Fibroblast of lung (primary cell): ENCODE data around the gene RNF43. TPM values are rescaled to one million over a fixed set of nuclear protein-coding genes. Genes with fewer than 3 reads are reported as not detected.

Experiments used
- DNase-seq, 2 donors: peaks; one replicate each; pipeline versions ENCODE4 v3.0.0 to v3.0.0-alpha.2; 2010; ENCODE audit warnings: low read depth in 2 of 2
- H2AFZ ChIP-seq: 2 replicates; pipeline ENCODE4 v1.5.1; 2012; ENCODE audit warnings: low read length, control low read depth, inconsistent platforms
- H3K27ac ChIP-seq: 2 replicates; pipeline ENCODE4 v1.5.1; 2011; ENCODE audit warnings: low read length, control low read depth; ENCODE audit not compliant: insufficient read depth
- H3K27me3 ChIP-seq: 2 replicates; pipeline ENCODE4 v1.5.1; 2011; ENCODE audit warnings: mild to moderate bottlenecking, low read length; ENCODE audit not compliant: control insufficient read depth, insufficient read depth
- H3K36me3 ChIP-seq: 2 replicates; pipeline ENCODE4 v1.5.1; 2011; ENCODE audit warnings: low read length; ENCODE audit not compliant: control insufficient read depth, insufficient read depth
- H3K4me1 ChIP-seq: 2 replicates; pipeline ENCODE4 v1.5.1; 2011; ENCODE audit warnings: low read length; ENCODE audit not compliant: control insufficient read depth, insufficient read depth; ENCODE audit errors: extremely low read depth
- H3K4me2 ChIP-seq: 2 replicates; pipeline ENCODE4 v1.5.1; 2011; ENCODE audit warnings: low read length, control low read depth; ENCODE audit not compliant: insufficient read depth; ENCODE audit errors: extremely low read depth
- H3K4me3 ChIP-seq, 4 experiments: fragments of 200-600 bp in 1 of 4; sonication (generic) in 1 of 4; replicated peaks in 1 of 4; 2 replicates each; pipeline ENCODE4 v1.5.1; 2011 to 2016; ENCODE audit warnings: low read length in 4 of 4, low read depth in 3 of 4, mild to moderate bottlenecking in 3 of 4, control low read depth in 2 of 4, inconsistent platforms in 1 of 4, mixed read lengths in 1 of 4; ENCODE audit not compliant: insufficient read depth in 1 of 4; ENCODE audit errors: control extremely low read depth in 1 of 4
- H3K79me2 ChIP-seq: 2 replicates; pipeline ENCODE4 v1.5.1; 2012; ENCODE audit warnings: mild to moderate bottlenecking, low read length, inconsistent platforms; ENCODE audit not compliant: control insufficient read depth, insufficient read depth
- H3K9ac ChIP-seq: 2 replicates; pipeline ENCODE4 v1.5.1; 2011; ENCODE audit warnings: mild to moderate bottlenecking, low read length, control low read depth; ENCODE audit not compliant: insufficient read depth
- H3K9me3 ChIP-seq: 2 replicates; pipeline ENCODE4 v1.5.1; 2012; ENCODE audit warnings: low read depth, low read length; ENCODE audit not compliant: control insufficient read depth, insufficient read depth
- H4K20me1 ChIP-seq: 2 replicates; pipeline ENCODE4 v1.5.1; 2011; ENCODE audit warnings: low read length; ENCODE audit not compliant: control insufficient read depth, insufficient read depth; ENCODE audit errors: extremely low read depth
- CTCF ChIP-seq, 2 donors: IDR thresholded peaks in 1 of 2; conservative IDR thresholded peaks in 1 of 2; 1 replicate in 1 of 2; 2 replicates in 1 of 2; pipeline ENCODE4 v1.5.1; 2011 to 2012; ENCODE audit warnings: low read length in 2 of 2, control low read depth in 1 of 2, inconsistent platforms in 1 of 2, low read depth in 1 of 2, mild to moderate bottlenecking in 1 of 2
- EZH2 ChIP-seq: IDR thresholded peaks from 2 replicates; pipeline ENCODE4 v1.5.1; 2012; ENCODE audit warnings: low read length, control low read depth, mild to moderate bottlenecking; ENCODE audit errors: missing control alignments
- polyA plus RNA-seq, 2 donors: library from polyadenylated mRNA; depleted of rRNA in 1 of 2; stranded (reverse) in 1 of 2; unstranded in 1 of 2; fragments of >200 nt; gene quantifications; 2 replicates each; pipeline ENCODE4 v1.2.1, GENCODE V29; 2011 to 2012; ENCODE audit warnings: missing spikeins in 1 of 2
- total RNA-seq: library from RNA; depleted of rRNA; stranded (reverse); fragments of >200 nt; gene quantifications from 2 replicates; pipeline ENCODE4 v1.2.1, GENCODE V29; 2014

RNF43 gene
- total and polyA plus RNA-seq, 2 donors (not counting 1 experiment from before 2014, with no cell fraction given) = under 0.01 to 0.02 TPM

- Histone ChIP-seq H3K9ac (no peak overlapping the region), H3K36me3 (no peaks in the 10 kb centered on the region), H2AFZ (no peak overlapping the region), H3K4me2 (no peak overlapping the region), H4K20me1 (no peaks in the 10 kb centered on the region), H3K9me3 (no peaks in the 10 kb centered on the region), H3K27ac (no peak overlapping the region), H3K4me1 (no peaks in the 10 kb centered on the region), H3K27me3 (no peaks in the 10 kb centered on the region), H3K79me2 (no peaks in the 10 kb centered on the region), H3K4me3 (no peak overlapping the region)
- DNase-seq = no peak
- no peak for TF ChIP-seq CTCF (conservative IDR thresholded peaks at IDR 0.05 in 1 of 2, IDR thresholded peaks at IDR 0.05 in 1 of 2; ENCODE audit: low read depth in 1 of 2, low read length in 2 of 2)
- no peak for TF ChIP-seq EZH2
Measured at GRCh38 chr17:58380207-58381123, 36.9 kb downstream of the RNF43 start.

GRCh38 chr17:58379511-58379824, 37.9 kb downstream of the RNF43 start:
- TF ChIP-seq EZH2 = no peak
- TF ChIP-seq CTCF (conservative IDR thresholded peaks at IDR 0.05 in 1 of 2, IDR thresholded peaks at IDR 0.05 in 1 of 2; ENCODE audit: low read depth in 1 of 2, low read length in 2 of 2) = no peak
- no peak overlapping the region for H3K4me2 ChIP-seq
- no peak overlapping the region for H3K4me3 ChIP-seq
- no peaks in the 10 kb centered on the region for H3K79me2 ChIP-seq
- no peak overlapping the region for H2AFZ ChIP-seq
- no peaks in the 10 kb centered on the region for H3K4me1 ChIP-seq
- H3K27ac ChIP-seq = no peak overlapping the region
- no peaks in the 10 kb centered on the region for H3K9me3 ChIP-seq
- no peak for DNase-seq
- no peak overlapping the region for H3K9ac ChIP-seq
- H4K20me1 ChIP-seq = no peaks in the 10 kb centered on the region
- no peaks in the 10 kb centered on the region for H3K36me3 ChIP-seq
- no peaks in the 10 kb centered on the region for H3K27me3 ChIP-seq

DNA sequence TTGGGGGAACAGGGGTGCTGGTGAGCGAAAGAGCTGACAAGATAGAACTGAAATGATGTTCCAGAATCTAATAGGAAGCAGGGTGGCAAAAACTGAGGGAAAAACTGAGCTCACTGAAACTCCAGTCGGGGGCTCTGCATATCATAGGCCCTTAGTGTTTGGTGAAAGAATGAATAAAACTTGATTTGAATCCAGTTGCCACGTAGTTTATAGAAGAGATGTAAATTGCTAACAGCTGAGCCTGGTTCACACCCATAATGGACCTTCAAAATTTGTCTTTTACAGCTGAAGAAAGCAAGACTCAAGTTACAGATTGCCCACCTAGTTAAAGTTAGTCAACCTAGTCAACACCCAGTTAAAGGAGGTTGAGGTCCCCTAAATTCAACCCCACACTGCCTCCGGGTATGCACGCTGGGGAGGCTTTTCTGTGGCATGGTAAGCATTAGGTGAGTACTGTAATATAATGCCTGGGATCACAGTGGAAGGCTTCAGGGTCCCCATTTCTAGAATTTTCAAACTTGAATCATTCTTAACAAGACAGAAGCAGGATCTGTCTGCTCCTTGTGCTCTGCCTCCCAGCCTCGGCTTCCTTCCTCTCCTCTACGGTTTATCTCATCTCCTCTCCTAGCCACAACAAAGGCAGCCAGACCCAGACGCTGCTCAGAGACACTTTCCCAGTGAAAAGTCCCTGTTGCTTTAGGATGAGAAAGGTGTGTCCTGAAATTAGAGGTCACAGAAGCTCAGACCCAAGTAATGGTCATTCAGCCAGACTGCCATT, 38.4 kb downstream of the RNF43 start:
- H3K4me1 ChIP-seq = no peaks in the 10 kb centered on the region
- TF ChIP-seq CTCF (conservative IDR thresholded peaks at IDR 0.05 in 1 of 2, IDR thresholded peaks at IDR 0.05 in 1 of 2; ENCODE audit: low read depth in 1 of 2, low read length in 2 of 2) (no peak), EZH2 (no peak)
- no peaks in the 10 kb centered on the region for H3K9me3 ChIP-seq

More for the DNA sequence above, 38.4 kb downstream of the RNF43 start:
- no peak overlapping the region for H3K27ac ChIP-seq
- no peaks in the 10 kb centered on the region for H3K27me3 ChIP-seq
- no peaks in the 10 kb centered on the region for H4K20me1 ChIP-seq
- no peak overlapping the region for H3K9ac ChIP-seq
- no peak overlapping the region for H3K4me2 ChIP-seq
- H3K36me3 ChIP-seq = no peaks in the 10 kb centered on the region
- H3K4me3 ChIP-seq = no peak overlapping the region
- DNase-seq = no peak
- H3K79me2 ChIP-seq = no peaks in the 10 kb centered on the region
- no peak overlapping the region for H2AFZ ChIP-seq
